ENCODE data around the gene EEF1A2. TPM values are rescaled to one million over a fixed set of nuclear protein-coding genes. Genes with fewer than 3 reads are reported as not detected.

The EEF1A2 gene
- total RNA-seq, 4 donors from 2014 or later: 1.7 to 17.8 (median 7.4) TPM

DNA sequence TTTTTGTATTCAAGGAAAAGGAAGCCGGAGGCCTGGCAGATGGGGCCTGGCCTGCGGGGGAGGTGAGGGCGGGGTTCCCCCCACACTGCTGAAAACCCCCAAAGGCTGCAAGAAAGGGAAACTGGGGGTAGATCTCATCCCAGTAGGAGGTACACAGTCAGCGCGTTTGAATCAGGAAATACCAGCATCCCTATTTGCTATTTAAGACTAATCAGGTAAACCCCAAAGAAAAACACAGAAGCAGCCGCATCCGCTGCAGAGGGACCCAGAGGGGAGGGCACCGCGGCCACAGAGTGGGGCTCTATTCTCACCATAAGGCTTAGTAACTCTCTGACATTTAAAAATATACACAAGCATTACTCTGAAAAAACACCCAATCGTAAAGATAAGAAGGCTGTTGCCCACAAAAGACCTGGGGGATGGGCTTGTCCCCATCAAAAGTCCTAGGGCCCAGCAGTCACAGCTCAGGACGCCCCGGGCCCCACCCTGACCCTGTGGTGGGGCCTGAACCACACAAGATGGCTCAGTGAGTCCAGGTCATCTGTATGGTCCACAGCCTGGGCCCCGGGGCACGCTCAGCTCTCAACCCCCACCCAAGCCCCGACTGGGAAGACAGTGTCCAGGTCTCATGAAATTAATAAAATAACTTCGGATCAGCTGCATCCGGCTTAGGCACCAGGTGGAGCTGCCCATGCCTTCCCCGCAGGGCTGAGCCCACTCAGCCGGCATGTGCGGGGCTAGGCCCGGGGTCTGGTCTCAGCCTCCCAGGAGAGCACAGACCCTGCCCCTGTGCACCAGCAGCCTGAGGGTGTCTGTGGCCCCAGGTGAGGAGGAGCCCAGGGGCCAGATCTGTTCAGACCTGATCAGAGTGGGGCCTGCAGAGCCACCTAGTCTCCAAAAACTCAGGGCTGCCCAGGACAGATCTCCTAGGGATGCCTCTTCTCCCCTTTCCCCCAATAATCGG, 57.5 kb downstream of the EEF1A2 start:
- intact Hi-C loops (cut with DNase I): no loop called here
- peaks cover 0 to 67% (median 0%) of the 10 kb centered on the region in 4 donors for H3K27me3 ChIP-seq
- H3K4me1 ChIP-seq: no peaks in the 10 kb centered on the region
- 41% methylated on average over 22 of the region's 22 CpGs for WGBS
- no peaks in the 10 kb centered on the region for H3K9me3 ChIP-seq
- H3K36me3 ChIP-seq: no peaks in the 10 kb centered on the region
- TF ChIP-seq POLR2A (IDR thresholded peaks at IDR 0.05; ENCODE audit: low read depth): no peak
- TF ChIP-seq CTCF (IDR thresholded peaks at IDR 0.05): no peak
- TF ChIP-seq POLR2AphosphoS5 (IDR thresholded peaks at IDR 0.05): no peak
- no peak for TF ChIP-seq EP300 (IDR thresholded peaks at IDR 0.05)
- DNase-seq (ENCODE audit: extremely low spot score): no peak
- no peak overlapping the region for H3K27ac ChIP-seq (replicated peaks in 1 of 4)
- H3K4me3 ChIP-seq: no peak overlapping the region

GRCh38 chr20:63440366-63440955, 58.4 kb downstream of the EEF1A2 start:
- WGBS: 96% methylated on average over 14 of the region's 26 CpGs
- H3K4me1 ChIP-seq: no peaks in the 10 kb centered on the region
- intact Hi-C loops (cut with DNase I): no loop called here

GRCh38 chr20:63439866-63440265, 59.0 kb downstream of the EEF1A2 start:
- Histone ChIP-seq H3K36me3 (no peaks in the 10 kb centered on the region), H3K4me1 (no peaks in the 10 kb centered on the region), H3K27me3 (peaks cover 0 to 54% (median 0%) of the 10 kb centered on the region in 4 donors), H3K9me3 (no peaks in the 10 kb centered on the region), H3K27ac (replicated peaks in 1 of 4) (no peak overlapping the region), H3K4me3 (no peak overlapping the region)
- intact Hi-C loops (cut with DNase I): no loop called here
- WGBS: 85% methylated on average over 12 of the region's 15 CpGs
- TF ChIP-seq EP300 (IDR thresholded peaks at IDR 0.05) (no peak), POLR2A (IDR thresholded peaks at IDR 0.05; ENCODE audit: low read depth) (no peak), CTCF (IDR thresholded peaks at IDR 0.05) (no peak), POLR2AphosphoS5 (IDR thresholded peaks at IDR 0.05) (no peak)
- no peak for DNase-seq (ENCODE audit: extremely low spot score)

More at GRCh38 chr20:63440366-63440955, 58.4 kb downstream of the EEF1A2 start:
- Histone ChIP-seq H3K27ac (replicated peaks in 1 of 4) (no peak overlapping the region), H3K4me3 (no peak overlapping the region), H3K9me3 (no peaks in the 10 kb centered on the region), H3K27me3 (peaks cover 0 to 60% (median 0%) of the 10 kb centered on the region in 4 donors), H3K36me3 (no peaks in the 10 kb centered on the region)
- DNase-seq (ENCODE audit: extremely low spot score): no peak
- TF ChIP-seq POLR2AphosphoS5 (IDR thresholded peaks at IDR 0.05): no peak
- no peak for TF ChIP-seq CTCF (IDR thresholded peaks at IDR 0.05)
- TF ChIP-seq POLR2A (IDR thresholded peaks at IDR 0.05; ENCODE audit: low read depth): no peak
- TF ChIP-seq EP300 (IDR thresholded peaks at IDR 0.05): no peak

DNA sequence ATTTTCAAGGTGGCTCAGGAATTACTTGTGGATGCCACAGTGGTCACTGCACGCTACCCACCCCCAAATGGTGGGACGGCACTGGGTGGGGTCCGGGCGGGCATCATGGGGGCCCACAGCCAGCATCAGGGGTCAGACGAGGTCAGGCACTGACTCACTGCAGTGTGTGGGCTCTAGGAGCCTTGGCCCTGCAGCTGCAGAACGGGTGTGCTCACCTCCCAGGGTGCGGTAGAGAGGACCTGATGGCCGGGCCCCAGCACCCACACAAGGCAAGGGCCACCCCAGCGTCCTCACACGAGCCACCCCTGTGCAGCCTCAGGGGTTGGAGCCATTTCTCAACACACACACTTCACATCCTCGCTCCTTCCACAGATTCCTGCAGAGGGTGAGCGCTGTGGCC, 60.8 kb downstream of the EEF1A2 start:
- DNase-seq (ENCODE audit: extremely low spot score): no peak
- H3K4me1 ChIP-seq: no peaks in the 10 kb centered on the region
- intact Hi-C loops (cut with DNase I): no loop called here
- no peak for TF ChIP-seq POLR2AphosphoS5 (IDR thresholded peaks at IDR 0.05)
- TF ChIP-seq EP300 (IDR thresholded peaks at IDR 0.05): no peak
- no peak for TF ChIP-seq POLR2A (IDR thresholded peaks at IDR 0.05; ENCODE audit: low read depth)
- TF ChIP-seq CTCF (IDR thresholded peaks at IDR 0.05): no peak
- peaks cover 0 to 62% (median 0%) of the 10 kb centered on the region in 4 donors for H3K27me3 ChIP-seq
- no peak overlapping the region for H3K4me3 ChIP-seq
- H3K36me3 ChIP-seq: no peaks in the 10 kb centered on the region
- H3K27ac ChIP-seq (replicated peaks in 1 of 4): no peak overlapping the region
- H3K9me3 ChIP-seq: no peaks in the 10 kb centered on the region
- WGBS: 86% methylated on average over 7 of the region's 12 CpGs

Other genes with a start within 250 kb of the EEF1A2 start
- under 1 TPM in 2 of 4 donors, not detected in 2; 0.17 to 0.45 TPM for gene NKAIN4, start 244.6 kb downstream of the EEF1A2 start, total RNA-seq
- 10 to 100 TPM; 35.8 to 50.9 (median 39.5) TPM for gene ARFGAP1, start 226.3 kb downstream of the EEF1A2 start, total RNA-seq
- under 1 TPM in 1 of 4 donors, not detected in 3; 0.32 TPM for gene COL20A1, start 205.9 kb downstream of the EEF1A2 start, total RNA-seq
- not detected for gene CHRNA4, start 137.7 kb downstream of the EEF1A2 start, total RNA-seq
- 1 to 10 TPM in 1 of 4 donors, under 1 TPM in 2, not detected in 1; 0.11 to 1.6 (median 0.50) TPM for gene KCNQ2, start 26.4 kb downstream of the EEF1A2 start, total RNA-seq
- gene PPDPF, start 21.7 kb upstream of the EEF1A2 start, total RNA-seq: 100 to 1,000 TPM; 150 to 291 (median 270) TPM
- 1 to 10 TPM in 1 of 4 donors, under 1 TPM in 3; 0.06 to 1.2 (median 0.23) TPM for gene PTK6, start 38.3 kb upstream of the EEF1A2 start, total RNA-seq
- gene SRMS, start 48.7 kb upstream of the EEF1A2 start, total RNA-seq: not detected
- gene FNDC11, start 55.1 kb upstream of the EEF1A2 start, total RNA-seq: under 1 TPM; 0.23 to 0.83 (median 0.44) TPM
- gene HELZ2, start 75.2 kb upstream of the EEF1A2 start, total RNA-seq: 10 to 100 TPM; 19.5 to 36.9 (median 30.3) TPM
- 10 to 100 TPM; 11.1 to 19.1 (median 14.0) TPM for gene GMEB2, start 128.0 kb upstream of the EEF1A2 start, total RNA-seq
- 10 to 100 TPM; 13.3 to 47.4 (median 28.9) TPM for gene STMN3, start 154.3 kb upstream of the EEF1A2 start, total RNA-seq
- 10 to 100 TPM in 2 of 4 donors, 1 to 10 TPM in 2; 8.4 to 13.4 (median 9.6) TPM for gene RTEL1, start 159.2 kb upstream of the EEF1A2 start, total RNA-seq
- gene TNFRSF6B, start 197.6 kb upstream of the EEF1A2 start, total RNA-seq: 10 to 100 TPM in 3 of 4 donors, 1 to 10 TPM in 1; 5.0 to 67.8 (median 26.5) TPM
- 10 to 100 TPM; 34.1 to 46.5 (median 44.6) TPM for gene ARFRP1, start 208.9 kb upstream of the EEF1A2 start, total RNA-seq
- 10 to 100 TPM; 22.5 to 38.9 (median 28.6) TPM for gene ZGPAT, start 209.0 kb upstream of the EEF1A2 start, total RNA-seq
- 10 to 100 TPM in 2 of 4 donors, 1 to 10 TPM in 2; 9.4 to 15.4 (median 10.9) TPM for gene LIME1, start 237.6 kb upstream of the EEF1A2 start, total RNA-seq
- 10 to 100 TPM; 41.4 to 67.1 (median 52.7) TPM for gene SLC2A4RG, start 240.7 kb upstream of the EEF1A2 start, total RNA-seq